NCI-H146 treated with DMSO at 0.1 percent for 48 hours (cell line): ENCODE measurements around the gene BCL7A.
A peak's percentile ranks its signal among the peaks of the same experiment; 100 is the strongest.
"Not testable (repeated sequence)": the region's sequence is repeated elsewhere in the genome, so short reads cannot be mapped to it uniquely, and the experiment has no call there.

Experiments used
- DNase-seq: peaks from one replicate; lab custom pipeline; 2025; ENCODE audit not compliant: unreplicated experiment; lab: John Stamatoyannopoulos, UW

BCL7A gene

DNA sequence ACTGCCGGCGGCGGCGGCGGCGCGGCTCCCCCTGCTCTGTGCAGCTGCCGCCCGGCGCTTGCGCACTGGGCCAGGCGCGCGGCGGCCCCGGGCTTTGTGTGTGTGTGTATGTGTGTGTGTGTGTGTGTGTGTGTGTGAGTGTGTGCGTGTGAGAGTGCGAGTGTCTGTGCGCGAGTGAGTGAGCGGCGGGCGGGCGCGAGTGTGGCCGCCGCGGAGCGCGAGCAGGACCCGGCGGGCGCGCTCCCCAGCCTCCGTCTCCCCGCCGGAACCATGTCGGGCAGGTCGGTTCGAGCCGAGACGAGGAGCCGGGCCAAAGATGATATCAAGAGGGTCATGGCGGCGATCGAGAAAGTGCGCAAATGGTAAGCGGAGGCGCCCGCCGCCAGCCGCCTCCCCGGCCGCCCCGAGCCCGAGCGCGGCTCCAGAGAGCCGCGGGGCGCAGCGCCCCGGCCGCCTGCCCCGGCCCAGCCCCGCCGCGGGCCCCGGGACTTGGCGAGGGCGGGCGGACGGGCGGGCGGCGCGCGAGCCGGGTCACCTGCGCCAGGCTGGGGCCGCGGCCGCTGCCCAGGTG lies at the start of gene BCL7A:
TSS of gene BCL7A (plus strand) at position 63 of the 571 bp plus-strand sequence. CDS start at position 271, 208 bp downstream.
- peak; percentile 39 for DNase-seq

GRCh38 chr12:121974026-121974985 lies 47.4 kb upstream of the BCL7A start:
- no peak for DNase-seq

DNA sequence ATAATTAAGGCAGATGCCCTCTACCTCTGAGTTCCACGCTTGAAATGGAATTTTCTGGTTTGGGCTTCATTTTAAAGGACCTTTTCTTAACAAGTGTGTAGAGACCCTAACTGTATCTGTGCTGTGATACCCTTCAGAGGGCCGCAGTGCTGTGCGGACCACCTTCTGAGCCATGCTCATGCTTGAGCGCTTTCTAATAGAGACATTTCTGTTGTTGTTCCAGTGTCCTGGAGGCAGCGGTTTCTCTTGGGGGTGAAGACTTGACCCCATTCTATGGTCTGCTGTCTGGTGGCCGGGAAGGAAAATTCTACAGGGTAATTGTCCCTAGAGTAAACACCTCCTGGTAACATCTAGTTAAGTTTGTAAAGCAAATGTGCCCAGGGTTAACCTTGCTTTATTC lies 46.7 kb upstream of the BCL7A start:
- DNase-seq = no peak

GRCh38 chr12:121976950-121977349 lies 44.7 kb upstream of the BCL7A start:
- DNase-seq = no peak

- no peak for DNase-seq
Observed at GRCh38 chr12:121980191-121980891, 41.3 kb upstream of the BCL7A start.

GRCh38 chr12:121980892-121981272 lies 40.8 kb upstream of the BCL7A start:
- DNase-seq = no peak

- DNase-seq = no peak
Observed at GRCh38 chr12:121981456-121981855, 40.2 kb upstream of the BCL7A start.

DNA sequence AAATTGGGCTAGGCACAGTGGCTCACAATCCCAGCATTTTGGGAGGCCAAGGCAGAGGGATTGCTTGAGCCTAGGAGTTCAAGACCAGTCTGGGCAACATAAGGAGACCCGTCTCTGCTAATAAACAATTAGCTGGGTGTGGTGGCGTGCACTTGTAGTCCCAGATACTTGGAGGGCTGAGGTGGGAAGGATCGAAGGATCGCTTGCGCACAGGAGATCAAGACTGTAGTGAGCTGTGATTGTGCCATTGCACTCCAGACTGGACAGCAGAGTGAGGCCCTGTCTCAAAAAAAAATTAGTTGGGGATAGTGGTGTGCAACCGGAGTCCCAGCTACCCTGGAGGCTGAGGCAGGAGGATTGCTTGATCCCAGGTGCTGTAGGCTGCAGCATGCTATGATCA lies 38.7 kb upstream of the BCL7A start:
- DNase-seq = no peak

- no peak for DNase-seq
Observed at GRCh38 chr12:121983536-121984210, 38.0 kb upstream of the BCL7A start.

DNA sequence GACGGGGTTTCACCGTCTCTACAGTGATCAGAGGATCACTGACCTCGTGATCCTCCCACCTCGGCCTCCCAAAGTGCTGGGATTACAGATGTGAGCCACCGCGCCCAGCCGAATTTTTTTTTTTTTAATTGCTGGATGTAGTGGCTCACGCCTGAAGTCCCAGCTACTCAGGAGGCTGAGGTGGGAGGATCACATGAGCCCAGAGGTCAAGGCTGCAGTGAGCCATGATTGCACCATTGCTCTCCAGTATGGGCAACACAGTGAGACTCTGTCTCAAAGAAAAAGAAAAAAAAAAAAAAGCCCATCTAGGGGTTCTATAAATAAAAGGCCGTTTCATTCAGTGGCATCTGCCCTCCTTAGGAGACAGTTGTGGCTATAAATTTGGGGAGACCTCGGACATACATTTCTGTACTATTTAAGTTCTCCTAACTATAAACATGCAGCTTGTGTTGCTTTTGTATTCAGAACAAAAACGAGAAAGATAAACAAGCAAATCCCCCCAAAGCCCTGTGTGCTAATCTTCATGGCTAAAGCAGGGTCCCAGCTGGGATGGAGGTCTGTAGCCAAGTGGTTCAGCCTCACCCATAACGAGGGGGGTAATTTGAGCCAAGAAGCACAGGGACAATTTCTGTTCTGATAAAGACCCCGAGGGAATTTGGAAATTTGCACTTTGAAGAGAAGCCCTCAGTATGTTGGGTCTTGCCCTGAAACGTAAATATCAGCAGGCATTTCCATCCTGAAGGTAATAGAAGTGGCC lies 35.0 kb upstream of the BCL7A start:
- DNase-seq = no peak

DNA sequence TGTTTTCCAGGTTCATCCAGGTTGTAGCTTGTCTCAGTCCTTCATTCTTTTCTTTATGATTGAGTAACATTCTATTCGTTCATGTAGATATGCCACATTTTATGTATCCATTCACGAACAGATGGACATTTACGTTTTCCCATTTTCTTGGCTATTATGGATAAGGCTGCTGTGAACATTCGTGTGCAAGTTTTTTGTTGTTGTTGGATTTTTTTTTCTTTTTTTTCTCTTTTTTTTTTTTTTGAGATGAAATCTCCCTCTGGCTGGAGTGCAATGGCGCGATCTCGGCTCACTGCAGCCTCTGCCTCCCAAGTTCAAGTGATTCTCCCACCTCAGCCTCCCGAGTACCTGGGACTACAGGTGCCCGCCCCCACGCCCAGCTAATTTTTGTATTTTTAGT lies 33.2 kb upstream of the BCL7A start:
- DNase-seq = not testable (repeated sequence)

DNA sequence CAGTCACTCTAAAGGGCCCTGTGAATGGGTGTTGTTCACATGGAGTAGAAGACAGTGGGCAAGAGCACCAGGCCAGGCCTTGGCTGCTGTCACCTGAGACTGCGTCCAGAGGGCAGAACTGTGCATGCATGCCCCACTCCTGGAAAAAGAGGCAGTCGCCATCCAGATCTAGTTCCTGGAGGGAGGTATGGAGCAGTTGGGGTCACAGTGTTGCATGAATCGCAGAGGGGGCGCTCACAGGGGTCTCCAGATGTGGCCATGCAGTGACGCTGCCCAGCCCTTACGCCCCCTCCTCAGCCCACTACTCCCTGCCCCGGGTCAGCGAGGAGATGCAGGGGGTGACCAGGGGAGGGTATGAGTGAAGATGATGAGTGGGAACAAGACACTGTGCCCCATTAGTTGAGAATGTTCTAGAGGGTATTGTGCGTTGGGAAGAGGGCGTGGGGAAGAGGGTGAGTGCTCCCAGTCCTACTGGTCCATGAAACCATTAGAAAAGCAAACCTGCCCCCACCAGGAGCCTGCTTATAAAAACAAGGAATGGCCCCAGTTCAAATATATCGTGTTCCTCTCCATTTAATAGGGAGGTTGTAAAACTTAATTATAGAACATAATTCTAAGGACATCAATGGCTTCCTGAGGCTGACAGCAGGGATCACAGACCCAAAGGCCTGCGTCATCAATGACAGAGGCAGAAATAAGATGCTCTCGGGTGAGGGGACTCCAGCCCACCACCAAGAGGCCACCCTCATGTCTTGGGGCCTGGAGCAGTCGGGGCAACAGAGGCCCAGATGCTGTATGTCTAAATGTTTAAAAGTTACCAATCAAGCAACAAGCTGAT lies 32.2 kb upstream of the BCL7A start:
- DNase-seq = peak; percentile 60

- no peak for DNase-seq
Observed at GRCh38 chr12:121990114-121990647, 31.5 kb upstream of the BCL7A start.

DNA sequence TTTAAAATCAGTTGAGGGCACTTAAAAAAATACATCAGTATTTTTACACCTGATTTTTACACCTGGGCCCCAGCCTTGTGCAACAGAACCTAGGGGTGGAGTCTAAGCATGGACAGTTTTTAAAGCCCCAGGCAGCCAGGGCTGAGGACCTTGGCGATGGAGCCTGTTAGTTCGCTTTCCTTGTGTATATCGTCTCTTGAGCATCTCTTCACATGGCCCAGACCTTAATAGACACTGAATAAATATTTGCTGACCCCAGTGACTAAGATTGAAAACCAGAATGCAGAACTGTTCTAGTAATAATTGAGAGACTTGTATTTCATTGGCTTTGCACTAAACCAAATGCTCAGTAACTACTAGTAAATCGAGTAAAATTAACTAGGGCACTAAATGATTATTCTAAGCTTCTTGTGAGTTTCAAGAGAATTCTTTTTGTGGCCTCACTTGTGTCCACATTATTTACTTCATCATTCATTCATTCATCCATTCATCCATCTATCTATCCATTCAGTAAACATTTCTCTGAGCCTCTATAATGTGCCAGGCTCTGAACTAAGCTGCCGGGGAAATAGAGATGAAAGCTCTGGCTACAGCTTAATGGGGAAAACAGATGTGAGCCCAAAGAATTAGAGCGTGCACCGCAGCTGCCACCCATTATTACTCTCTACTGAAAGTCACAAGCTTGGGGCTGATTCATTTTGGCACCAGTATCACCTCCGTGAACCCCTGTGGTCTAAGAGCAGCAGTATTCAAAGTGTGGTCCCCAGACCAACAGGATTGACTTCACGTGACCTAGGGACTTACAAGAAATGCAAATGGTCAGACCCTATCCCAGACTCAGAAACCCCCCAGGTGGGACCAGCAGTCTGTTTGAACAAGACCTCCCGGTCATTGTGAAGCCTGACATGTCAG lies 30.7 kb upstream of the BCL7A start:
- no peak for DNase-seq

GRCh38 chr12:121992059-121992879 lies 29.4 kb upstream of the BCL7A start:
- no peak for DNase-seq

DNA sequence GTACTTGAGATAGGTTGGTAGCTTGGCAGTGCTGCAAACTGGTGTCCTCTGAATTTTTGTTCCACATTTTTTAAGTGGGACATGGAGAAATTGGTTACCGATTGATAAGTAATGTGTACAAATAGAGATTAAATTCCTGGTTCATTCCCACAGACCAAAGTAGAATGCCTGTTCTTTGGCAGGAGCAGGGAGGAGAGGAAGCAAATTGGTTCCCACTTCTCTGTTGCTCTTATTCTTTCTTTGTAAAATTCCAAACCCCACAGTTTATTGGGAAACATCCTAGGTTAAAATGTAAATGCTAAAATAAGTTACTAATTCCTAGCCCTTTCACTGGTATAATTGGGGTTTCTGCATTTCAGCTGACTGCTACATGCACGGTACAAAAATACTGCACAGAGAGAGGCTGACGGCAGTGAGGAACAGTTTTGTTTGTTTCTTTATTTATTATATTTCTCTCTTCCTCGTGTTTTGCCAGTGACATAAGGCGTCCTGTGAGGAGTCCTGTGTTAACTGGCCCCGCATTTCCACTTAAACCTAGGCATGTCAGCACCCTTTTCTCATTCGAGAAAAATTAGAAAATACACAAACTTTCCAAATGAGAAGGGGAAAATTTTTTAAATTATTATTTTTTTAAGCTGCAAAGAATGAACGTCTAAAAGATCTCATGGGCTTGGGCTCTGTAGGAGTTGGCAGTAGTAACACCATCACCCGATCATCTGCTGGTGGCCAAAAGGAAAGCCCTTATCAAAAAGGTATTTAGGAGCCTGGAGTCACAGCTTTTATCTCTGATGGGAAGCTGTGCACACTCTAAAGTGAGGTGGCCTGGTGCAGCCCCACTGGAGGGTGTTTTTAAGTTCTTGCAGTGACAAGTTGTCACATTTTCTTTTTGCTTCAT lies 25.4 kb upstream of the BCL7A start:
- DNase-seq = no peak
